Middle frontal gyrus (tissue), 1 donor: ENCODE measurements around the gene DLG2.
"Not testable (repeated sequence)": the region's sequence is repeated elsewhere in the genome, so short reads cannot be mapped to it uniquely, and the experiment has no call there.

ENCODE experiments used
- DNase-seq: peaks from one replicate; pipeline ENCODE4 v3.0.0-alpha.2; 2015; ENCODE audit warnings: low spot score; ENCODE audit errors: extremely low spot score

DLG2 gene

GRCh38 chr11:85029964-85030363 lies 597.2 kb downstream of the DLG2 start:
- no peak for DNase-seq

DNA sequence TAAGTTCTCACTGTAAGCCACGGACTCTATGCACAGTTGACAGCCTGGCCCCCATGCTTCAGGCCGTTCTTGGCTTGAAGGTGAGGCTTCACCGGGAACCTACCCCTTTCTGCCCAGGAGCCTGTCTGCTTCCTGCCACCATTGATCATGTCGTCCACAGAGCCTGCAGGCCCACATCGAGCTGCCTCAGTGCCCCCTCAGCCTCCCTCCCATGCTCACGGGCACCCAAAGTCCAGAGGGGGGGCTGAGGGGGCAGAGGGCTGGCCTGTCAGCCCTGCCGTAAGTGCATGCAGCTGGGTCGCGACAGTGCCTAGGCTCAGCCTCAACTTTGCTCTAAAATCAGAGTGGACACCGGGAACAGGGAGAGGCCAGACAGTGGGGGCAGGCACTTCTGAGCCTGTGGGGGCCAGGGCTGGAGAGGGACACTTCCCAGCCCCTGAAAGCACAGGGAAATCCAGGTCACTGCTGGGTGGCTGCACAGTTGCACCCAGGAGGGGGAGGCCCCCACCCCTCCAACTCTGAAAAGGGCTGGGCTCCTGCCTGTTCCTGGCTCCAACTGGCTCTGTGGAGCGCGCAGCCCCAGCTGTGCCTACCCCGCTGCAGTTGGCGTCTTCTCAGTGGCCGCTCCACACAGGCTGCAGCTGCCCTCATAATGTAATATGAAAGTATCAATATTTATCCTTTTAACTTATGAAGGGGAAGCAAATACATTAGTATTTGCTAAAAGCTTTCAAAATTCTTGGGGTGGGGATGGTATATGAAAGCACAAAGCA lies 598.6 kb downstream of the DLG2 start:
- DNase-seq, result no peak

- DNase-seq, result no peak
These were observed 599.8 kb downstream of the DLG2 start for GRCh38 chr11:85027346-85027745.

DNA sequence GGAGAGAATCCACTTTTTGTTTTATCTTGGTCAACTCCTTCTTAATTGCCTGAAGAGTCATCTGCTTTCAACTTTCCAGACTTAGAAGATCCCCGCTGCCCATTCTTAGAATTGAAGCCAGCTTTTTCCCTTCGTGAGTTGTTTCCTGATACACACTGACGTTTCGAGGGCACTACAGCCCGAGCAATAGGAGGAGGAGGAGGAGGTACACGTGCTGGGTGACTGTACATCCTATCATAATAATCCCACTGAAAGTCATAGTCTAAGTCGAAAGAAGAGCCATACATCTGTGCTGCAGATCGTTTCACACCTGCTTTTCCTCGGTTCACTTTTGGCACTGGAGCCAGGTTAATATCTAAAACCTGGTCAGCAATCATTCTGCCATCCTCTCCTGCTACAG lies 606.1 kb downstream of the DLG2 start:
- DNase-seq, result no peak

DNA sequence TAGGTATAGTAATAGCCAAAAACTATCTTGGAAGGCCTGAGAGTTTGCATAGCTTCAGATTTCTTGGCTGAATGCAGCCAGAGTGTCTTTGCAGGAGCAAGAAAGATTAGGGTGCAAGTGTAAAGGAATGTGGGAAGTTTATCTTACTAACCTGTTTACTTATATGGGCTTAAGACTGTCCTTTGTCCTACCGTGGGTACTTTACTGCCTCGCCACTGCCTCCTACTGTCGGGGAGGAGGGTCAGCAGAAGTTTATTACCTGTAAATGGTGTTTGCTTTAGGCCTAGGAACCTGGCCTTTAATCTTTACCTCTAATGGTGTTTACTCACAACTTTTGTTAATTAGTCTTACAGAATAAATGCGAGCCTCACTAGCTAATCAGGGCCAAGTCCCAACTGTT lies 633.8 kb downstream of the DLG2 start:
- DNase-seq, result no peak

DNA sequence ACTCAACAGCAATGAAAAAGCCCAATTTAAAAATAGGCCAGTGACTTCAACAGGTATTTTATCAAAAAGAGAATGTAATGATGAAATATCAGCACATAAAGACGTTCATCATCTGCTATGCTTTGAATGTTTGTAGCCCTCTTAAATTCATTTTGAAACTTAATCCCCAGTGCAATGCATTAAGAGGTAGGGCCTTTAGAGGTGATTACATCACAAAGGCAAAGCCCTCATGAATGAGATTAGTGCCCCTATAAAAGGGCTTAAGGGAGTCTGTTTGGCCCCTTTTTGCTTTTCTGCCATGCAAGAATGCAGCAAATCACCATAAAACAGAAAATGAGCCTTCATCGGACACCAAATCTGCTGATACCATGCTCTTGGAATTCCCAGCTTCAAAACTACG lies 637.0 kb downstream of the DLG2 start:
- no peak for DNase-seq

DNA sequence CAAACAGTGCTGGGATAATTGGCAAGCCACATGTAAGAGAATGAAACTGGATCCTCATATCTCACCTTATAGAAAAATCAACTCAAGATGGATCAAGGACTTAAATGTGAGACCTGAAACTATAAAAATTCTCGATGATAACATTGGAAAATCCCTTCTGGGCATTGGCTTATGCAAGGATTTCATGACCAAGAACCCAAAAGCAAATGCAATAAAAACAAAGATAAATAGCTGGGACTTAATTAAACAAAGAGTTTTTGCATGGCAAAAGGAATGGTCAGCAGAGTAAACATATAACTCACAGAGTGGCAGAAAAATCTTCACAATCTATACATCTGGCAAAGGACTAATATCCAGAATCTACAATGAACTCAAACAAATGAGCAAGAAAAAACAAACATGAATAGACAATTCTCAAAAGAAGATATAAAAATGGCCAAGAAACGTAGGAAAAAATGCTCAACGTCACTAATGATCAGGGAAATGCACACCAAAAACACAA lies 639.4 kb downstream of the DLG2 start:
- not testable (repeated sequence) for DNase-seq

DNA sequence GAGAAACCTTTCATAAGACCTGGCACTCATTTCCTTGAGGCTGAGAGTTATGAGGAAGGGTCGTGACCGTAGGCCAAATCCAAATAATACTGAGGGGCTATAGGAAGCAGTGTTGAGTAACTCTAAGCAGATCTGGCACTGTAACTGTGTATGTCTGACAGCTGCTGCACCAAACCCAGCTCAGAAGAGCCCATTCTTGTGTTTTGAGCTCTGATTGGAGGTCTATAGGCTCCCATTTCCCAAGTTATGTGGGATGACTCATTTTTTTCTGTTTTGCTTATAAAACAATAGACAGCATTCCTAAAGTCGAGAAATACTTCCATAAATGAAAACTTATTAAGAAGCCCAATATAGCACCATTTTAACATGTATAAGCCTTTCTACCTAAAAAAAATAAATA lies 645.8 kb downstream of the DLG2 start:
- no peak for DNase-seq

- no peak for DNase-seq
These were observed 658.0 kb downstream of the DLG2 start for GRCh38 chr11:84969103-84969502.

- DNase-seq, result no peak
These were observed 661.7 kb downstream of the DLG2 start for GRCh38 chr11:84965484-84965883.

GRCh38 chr11:84963240-84963639 lies 663.9 kb downstream of the DLG2 start:
- no peak for DNase-seq

DNA sequence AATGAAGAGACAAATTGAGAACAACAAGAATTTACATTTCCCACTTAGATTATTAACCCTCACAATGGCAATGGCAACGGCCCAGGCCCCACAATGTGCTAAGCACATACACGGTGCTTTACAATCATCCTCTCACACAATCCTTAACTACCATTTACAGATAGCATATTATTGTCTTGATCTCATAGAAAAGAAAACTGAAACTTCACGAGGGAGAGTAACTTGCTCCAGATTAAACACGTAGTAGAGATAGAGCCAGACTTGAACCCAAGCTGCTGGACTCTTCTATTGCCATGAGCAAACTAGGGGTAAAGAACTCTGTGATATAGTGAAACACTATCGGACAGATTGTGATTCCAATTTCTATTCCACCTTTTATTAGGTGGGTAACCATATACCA lies 665.1 kb downstream of the DLG2 start:
- DNase-seq, result no peak

DNA sequence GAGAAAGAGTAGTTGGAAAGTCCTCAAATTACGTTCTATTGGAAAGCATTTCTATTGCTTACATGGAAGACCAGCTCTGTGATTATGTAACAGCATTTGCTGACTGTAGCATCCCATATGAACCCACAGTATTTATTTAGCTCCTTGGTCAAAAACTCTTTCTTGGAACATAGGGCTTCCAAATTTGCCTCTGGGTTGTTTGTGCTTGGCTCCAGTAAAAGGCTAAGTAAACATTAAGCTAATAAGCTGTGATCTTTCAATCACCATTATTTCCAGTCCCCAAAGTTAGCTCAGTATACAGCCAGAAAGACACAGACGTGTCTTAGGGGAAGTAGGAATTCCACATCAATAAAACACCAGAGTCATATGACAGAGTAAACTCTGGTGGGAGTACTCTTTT lies 668.8 kb downstream of the DLG2 start:
- DNase-seq, result no peak

- DNase-seq, result no peak
These were observed 676.4 kb downstream of the DLG2 start for GRCh38 chr11:84950569-84951270.

GRCh38 chr11:84947970-84948580 lies 679.1 kb downstream of the DLG2 start:
- DNase-seq, result no peak

GRCh38 chr11:84947070-84947469 lies 680.1 kb downstream of the DLG2 start:
- DNase-seq, result no peak

GRCh38 chr11:84930863-84931262 lies 696.3 kb downstream of the DLG2 start:
- DNase-seq, result no peak

DNA sequence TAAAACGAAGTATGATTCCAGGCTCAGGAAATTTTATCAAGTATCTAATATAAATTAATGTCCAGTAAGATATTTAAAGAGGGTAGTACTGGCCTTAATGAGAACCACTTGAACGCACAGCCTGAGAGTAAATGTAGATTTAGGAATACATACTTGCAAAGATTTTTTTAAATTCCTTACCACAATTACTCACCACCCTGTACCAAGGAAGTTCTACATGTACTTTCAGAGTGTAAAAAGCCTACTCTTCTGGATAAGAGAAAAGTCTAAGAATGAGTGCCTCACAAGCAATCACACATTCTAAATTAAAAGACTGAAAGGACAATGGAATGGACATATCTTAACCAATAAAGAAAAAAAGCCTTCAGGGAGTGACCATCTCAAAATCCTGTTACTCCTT lies 697.4 kb downstream of the DLG2 start:
- no peak for DNase-seq

DNA sequence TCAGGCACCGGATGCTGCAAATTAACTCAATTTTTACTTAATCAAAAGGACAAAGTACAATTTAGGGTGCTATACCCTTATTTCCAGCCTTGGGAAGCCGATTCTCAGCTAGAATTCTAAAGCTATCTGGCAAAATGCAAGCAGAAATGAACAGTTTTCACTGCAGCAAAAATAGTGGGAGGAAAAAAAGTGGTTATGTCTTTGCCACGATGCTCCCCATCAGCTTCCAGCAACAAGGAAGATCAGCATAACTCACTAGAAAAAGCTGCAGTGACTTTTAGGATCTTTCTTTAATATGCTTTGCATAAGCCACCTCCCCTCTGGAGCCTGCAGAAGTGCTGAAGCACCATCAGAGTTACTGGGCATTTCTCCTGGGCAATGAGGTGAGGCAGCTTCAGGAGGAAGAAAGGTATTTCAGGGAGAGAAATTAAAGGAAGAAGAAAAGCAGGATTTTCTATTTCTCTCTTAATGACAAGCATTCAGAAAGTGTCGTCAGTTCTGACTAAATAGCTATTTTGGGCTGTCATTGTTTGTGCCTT lies 702.9 kb downstream of the DLG2 start:
- no peak for DNase-seq

DNA sequence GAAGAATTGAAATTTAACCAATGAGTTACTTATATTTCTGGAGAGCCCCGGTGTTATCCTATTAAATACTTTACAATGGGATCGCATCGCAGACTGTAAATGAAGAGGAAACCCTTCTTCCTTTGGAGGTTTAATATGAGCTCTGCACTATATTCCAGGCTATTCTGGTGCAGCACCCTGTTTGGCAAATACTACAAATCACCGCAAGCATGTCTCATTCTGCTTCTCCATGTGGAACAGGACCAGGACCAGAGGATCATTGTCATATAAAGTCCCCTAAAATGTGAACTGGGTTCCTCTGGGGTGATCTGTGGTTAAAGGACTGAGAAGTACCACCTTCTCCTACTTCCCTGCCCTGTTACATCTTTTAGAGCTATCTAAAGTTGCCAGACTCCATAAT lies 703.7 kb downstream of the DLG2 start:
- no peak for DNase-seq

DNA sequence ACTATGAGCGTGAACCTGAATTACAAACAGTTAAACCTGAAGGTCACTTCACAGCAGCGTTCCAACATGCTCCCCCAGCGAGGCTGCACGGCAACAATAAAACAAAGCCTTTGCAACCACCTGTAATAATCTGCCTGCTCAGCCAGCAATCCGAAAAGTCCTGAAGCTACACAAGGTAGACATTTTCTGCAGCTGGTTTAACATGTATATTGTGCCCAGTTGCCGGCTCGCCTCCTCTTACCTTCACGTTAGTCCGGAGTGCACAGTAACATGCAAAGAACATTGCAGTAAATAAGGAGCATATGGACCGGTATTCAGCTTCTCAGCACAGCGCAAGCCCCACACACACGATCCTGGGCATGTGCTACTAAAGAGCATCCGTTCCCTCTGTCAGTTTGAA lies 704.3 kb downstream of the DLG2 start:
- DNase-seq, result no peak

DNA sequence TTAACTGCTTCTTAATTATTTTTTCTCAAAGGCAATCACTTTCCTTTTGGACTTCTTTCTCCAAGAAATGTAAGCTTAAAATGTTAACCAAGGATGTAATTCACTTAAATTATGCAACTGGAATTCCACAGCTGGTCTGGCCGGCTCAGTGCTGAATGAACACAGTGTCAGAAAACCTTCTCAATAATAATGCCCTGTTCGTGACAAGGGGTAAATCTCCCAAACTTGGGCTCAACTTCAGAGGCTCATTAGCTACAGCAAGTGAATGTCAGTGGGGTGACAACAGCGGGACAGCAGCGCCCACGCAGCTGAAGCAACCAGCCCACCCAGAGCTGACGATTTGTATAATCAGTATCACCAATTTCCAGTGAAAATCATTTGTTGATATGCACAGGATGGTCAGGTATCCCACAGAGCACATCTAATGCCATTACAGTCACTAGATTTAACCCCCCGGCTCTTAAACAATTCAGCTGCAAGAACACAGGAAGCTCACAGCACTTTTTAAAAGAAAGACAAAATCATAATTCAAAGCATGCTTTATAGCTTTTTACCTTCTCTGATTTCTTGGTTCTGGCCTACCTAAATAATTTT lies 704.8 kb downstream of the DLG2 start:
- DNase-seq, result no peak
